ENCODE data around the gene NAE1.

Gene NAE1

DNA sequence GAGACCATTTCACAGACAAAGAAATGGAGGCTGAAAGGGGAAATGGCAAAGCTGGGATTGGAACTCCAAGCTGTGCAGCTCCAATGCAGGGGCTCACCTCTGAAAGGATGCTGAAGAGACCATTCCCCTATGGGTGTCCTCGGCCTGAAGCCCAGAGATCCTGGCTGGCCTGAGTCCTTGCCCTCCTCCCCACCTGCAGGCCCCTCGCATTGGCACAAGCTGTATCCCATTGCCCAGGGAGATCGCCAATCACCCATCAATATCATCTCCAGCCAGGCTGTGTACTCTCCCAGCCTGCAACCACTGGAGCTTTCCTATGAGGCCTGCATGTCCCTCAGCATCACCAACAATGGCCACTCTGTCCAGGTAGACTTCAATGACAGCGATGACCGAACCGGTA lies 16.1 kb upstream of the NAE1 start:
- TF ChIP-seq TCF12 (IDR thresholded peaks at IDR 0.05; ENCODE audit: low read depth) (no peak), EGR1 (IDR thresholded peaks at IDR 0.05) (no peak), EP300 (IDR thresholded peaks at IDR 0.05; ENCODE audit: borderline replicate concordance) (no peak), TEAD4 (IDR thresholded peaks at IDR 0.05) (no peak), ZBTB7A (IDR thresholded peaks at IDR 0.05; ENCODE audit: low read depth) (no peak), RAD21 (IDR thresholded peaks at IDR 0.05; ENCODE audit: low read depth) (no peak), YY1 (IDR thresholded peaks at IDR 0.05; ENCODE audit: low read depth) (no peak), NFIC (IDR thresholded peaks at IDR 0.05) (no peak), FOXM1 (IDR thresholded peaks at IDR 0.05; ENCODE audit: borderline replicate concordance, low read depth) (no peak)
- TF ChIP-seq, protein P1, sequence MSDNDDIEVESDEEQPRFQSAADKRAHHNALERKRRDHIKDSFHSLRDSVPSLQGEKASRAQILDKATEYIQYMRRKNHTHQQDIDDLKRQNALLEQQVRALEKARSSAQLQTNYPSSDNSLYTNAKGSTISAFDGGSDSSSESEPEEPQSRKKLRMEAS (IDR thresholded peaks at IDR 0.05) = no peak
- TF ChIP-seq, protein P2, sequence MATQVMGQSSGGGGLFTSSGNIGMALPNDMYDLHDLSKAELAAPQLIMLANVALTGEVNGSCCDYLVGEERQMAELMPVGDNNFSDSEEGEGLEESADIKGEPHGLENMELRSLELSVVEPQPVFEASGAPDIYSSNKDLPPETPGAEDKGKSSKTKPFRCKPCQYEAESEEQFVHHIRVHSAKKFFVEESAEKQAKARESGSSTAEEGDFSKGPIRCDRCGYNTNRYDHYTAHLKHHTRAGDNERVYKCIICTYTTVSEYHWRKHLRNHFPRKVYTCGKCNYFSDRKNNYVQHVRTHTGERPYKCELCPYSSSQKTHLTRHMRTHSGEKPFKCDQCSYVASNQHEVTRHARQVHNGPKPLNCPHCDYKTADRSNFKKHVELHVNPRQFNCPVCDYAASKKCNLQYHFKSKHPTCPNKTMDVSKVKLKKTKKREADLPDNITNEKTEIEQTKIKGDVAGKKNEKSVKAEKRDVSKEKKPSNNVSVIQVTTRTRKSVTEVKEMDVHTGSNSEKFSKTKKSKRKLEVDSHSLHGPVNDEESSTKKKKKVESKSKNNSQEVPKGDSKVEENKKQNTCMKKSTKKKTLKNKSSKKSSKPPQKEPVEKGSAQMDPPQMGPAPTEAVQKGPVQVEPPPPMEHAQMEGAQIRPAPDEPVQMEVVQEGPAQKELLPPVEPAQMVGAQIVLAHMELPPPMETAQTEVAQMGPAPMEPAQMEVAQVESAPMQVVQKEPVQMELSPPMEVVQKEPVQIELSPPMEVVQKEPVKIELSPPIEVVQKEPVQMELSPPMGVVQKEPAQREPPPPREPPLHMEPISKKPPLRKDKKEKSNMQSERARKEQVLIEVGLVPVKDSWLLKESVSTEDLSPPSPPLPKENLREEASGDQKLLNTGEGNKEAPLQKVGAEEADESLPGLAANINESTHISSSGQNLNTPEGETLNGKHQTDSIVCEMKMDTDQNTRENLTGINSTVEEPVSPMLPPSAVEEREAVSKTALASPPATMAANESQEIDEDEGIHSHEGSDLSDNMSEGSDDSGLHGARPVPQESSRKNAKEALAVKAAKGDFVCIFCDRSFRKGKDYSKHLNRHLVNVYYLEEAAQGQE (IDR thresholded peaks at IDR 0.05; ENCODE audit: low read depth) = no peak

DNA sequence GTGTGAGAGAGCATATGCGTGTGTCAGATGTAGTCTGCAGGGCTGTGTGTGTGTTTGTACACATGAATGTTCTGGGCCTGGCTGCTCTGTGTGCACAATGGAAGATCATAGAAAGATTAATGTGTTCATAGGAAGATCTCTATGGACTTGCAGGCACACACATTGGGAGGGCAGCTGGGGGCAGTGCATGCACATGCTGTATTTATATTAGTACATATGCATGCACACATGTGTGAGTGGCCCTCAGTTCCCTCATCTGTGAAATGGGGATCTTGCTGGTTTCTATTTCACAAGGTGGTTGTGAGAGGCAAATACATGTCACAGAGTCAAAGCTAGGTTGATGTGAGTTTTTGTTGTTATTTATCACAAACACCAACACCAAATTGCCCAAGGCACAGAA lies 15.5 kb upstream of the NAE1 start:
- no peak for TF ChIP-seq TEAD4 (IDR thresholded peaks at IDR 0.05)
- TF ChIP-seq, protein P3, sequence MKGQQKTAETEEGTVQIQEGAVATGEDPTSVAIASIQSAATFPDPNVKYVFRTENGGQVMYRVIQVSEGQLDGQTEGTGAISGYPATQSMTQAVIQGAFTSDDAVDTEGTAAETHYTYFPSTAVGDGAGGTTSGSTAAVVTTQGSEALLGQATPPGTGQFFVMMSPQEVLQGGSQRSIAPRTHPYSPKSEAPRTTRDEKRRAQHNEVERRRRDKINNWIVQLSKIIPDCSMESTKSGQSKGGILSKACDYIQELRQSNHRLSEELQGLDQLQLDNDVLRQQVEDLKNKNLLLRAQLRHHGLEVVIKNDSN (IDR thresholded peaks at IDR 0.05) = no peak
- TF ChIP-seq NFIC (IDR thresholded peaks at IDR 0.05) = no peak
- TF ChIP-seq ZBTB7A (IDR thresholded peaks at IDR 0.05; ENCODE audit: low read depth) = no peak
- no peak for TF ChIP-seq TCF12 (IDR thresholded peaks at IDR 0.05; ENCODE audit: low read depth)
- no peak for TF ChIP-seq RAD21 (IDR thresholded peaks at IDR 0.05; ENCODE audit: low read depth)
- TF ChIP-seq, protein P1 (IDR thresholded peaks at IDR 0.05) = no peak
- no peak for TF ChIP-seq EGR1 (IDR thresholded peaks at IDR 0.05)
- no peak for TF ChIP-seq CEBPB (IDR thresholded peaks at IDR 0.05)
- no peak for TF ChIP-seq FOXM1 (IDR thresholded peaks at IDR 0.05; ENCODE audit: borderline replicate concordance, low read depth)
- TF ChIP-seq EP300 (IDR thresholded peaks at IDR 0.05; ENCODE audit: borderline replicate concordance) = no peak
- no peak for TF ChIP-seq TAF1 (IDR thresholded peaks at IDR 0.05; ENCODE audit: low read depth)
- TF ChIP-seq YY1 (IDR thresholded peaks at IDR 0.05; ENCODE audit: low read depth) = no peak
- no peak for TF ChIP-seq CREB1 (IDR thresholded peaks at IDR 0.05; ENCODE audit: low read depth)
- TF ChIP-seq, protein P2 (IDR thresholded peaks at IDR 0.05; ENCODE audit: low read depth) = no peak

DNA sequence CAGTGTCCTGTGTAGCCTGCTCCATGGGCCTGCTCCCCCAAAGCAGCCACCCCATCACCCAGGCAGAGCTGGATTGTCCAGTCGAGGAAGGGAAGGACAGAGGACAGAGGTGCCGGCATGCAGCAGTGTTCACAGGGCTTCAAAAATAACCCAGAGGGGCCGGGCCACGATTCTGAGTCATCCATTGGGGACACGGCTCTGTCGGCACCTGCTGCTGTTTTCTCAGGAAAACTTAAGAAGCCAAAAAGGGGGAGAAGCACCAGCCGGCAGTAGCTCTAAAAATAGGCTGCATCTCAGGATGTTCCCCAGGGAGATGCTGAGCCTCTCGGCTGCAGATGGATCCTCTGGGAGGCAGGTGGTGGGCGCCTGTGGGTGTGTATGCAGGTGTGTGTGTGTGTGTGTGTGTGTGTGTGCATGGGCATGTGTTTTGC lies 15.0 kb upstream of the NAE1 start:
- TF ChIP-seq RAD21 (IDR thresholded peaks at IDR 0.05; ENCODE audit: low read depth) = no peak
- TF ChIP-seq YY1 (IDR thresholded peaks at IDR 0.05; ENCODE audit: low read depth) = no peak

DNA sequence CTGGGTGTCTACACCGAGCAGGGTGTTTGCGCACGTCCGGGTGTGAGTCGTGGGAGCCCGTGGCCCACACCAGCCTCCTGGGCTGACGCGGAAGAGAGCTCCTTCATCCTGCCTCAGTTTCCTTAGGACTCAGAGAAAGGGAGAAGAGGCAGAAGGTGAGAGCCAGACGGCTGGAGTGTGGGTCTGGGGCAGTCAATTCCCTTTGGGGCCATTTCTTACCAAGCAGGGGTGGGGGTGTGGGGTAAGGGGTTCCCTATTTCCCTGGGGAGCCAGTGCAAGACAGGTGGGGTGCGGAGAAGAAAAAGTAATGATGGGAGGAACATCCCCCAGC lies 14.3 kb upstream of the NAE1 start:
- TF ChIP-seq EGR1 (IDR thresholded peaks at IDR 0.05) = no peak
- no peak for TF ChIP-seq FOXM1 (IDR thresholded peaks at IDR 0.05; ENCODE audit: borderline replicate concordance, low read depth)
- no peak for TF ChIP-seq RAD21 (IDR thresholded peaks at IDR 0.05; ENCODE audit: low read depth)
- TF ChIP-seq NFIC (IDR thresholded peaks at IDR 0.05) = no peak
- TF ChIP-seq, protein P1 (IDR thresholded peaks at IDR 0.05) = no peak
- TF ChIP-seq TAF1 (IDR thresholded peaks at IDR 0.05; ENCODE audit: low read depth) = no peak
- TF ChIP-seq, protein P2 (IDR thresholded peaks at IDR 0.05; ENCODE audit: low read depth) = no peak
- TF ChIP-seq, protein P3 (IDR thresholded peaks at IDR 0.05) = no peak
- no peak for TF ChIP-seq ZBTB7A (IDR thresholded peaks at IDR 0.05; ENCODE audit: low read depth)

Measured in Ishikawa (cell line).